ENCODE measurements around the gene LIPE.
A peak's percentile ranks its signal among the peaks of the same experiment; 100 is the strongest.

LIPE gene

GRCh38 chr19:42442833-42443232 lies 15.6 kb upstream of the LIPE start, which contains the start of gene CXCL17:
CXCL17 (minus strand) TSS chr19:42442946; CDS start chr19:42442832, 114 bp downstream.
- FAIRE-seq, result no peak

GRCh38 chr19:42441049-42441445 lies 13.9 kb upstream of the LIPE start:
- no peak for FAIRE-seq

- FAIRE-seq, result no peak
These were observed 13.3 kb upstream of the LIPE start for GRCh38 chr19:42440357-42441048.

- no peak for FAIRE-seq
These were observed 8.8 kb upstream of the LIPE start for GRCh38 chr19:42436006-42436405.

- no peak for FAIRE-seq
These were observed 8.1 kb upstream of the LIPE start for GRCh38 chr19:42435316-42435715.

GRCh38 chr19:42433503-42434260 lies 6.5 kb upstream of the LIPE start:
- FAIRE-seq, result peak; percentile 5

GRCh38 chr19:42431486-42431885 lies 4.3 kb upstream of the LIPE start:
- no peak for FAIRE-seq

- FAIRE-seq, result no peak
These were observed 1.5 kb upstream of the LIPE start for GRCh38 chr19:42428676-42429075.

GRCh38 chr19:42426643-42427042 lies 545 bp downstream of the LIPE start:
- FAIRE-seq, result no peak

- FAIRE-seq, result no peak
These were observed 2.5 kb downstream of the LIPE start for GRCh38 chr19:42424712-42425131.

GRCh38 chr19:42424345-42424707 lies 2.9 kb downstream of the LIPE start:
- FAIRE-seq, result no peak

GRCh38 chr19:42423462-42424344 lies 3.5 kb downstream of the LIPE start:
- no peak for FAIRE-seq

GRCh38 chr19:42422901-42423461 lies 4.2 kb downstream of the LIPE start:
- no peak for FAIRE-seq

GRCh38 chr19:42422092-42422900 lies 4.9 kb downstream of the LIPE start:
- FAIRE-seq, result no peak

- FAIRE-seq, result no peak
These were observed 5.6 kb downstream of the LIPE start for GRCh38 chr19:42421591-42422031.

GRCh38 chr19:42421101-42421500 lies 6.1 kb downstream of the LIPE start:
- no peak for FAIRE-seq

GRCh38 chr19:42420055-42420544 lies 7.1 kb downstream of the LIPE start:
- no peak for FAIRE-seq

GRCh38 chr19:42419309-42419708 lies 7.9 kb downstream of the LIPE start:
- FAIRE-seq, result no peak

GRCh38 chr19:42412661-42413076 lies 14.5 kb downstream of the LIPE start:
- FAIRE-seq, result no peak

- no peak for FAIRE-seq
These were observed 15.0 kb downstream of the LIPE start for GRCh38 chr19:42412227-42412626.

- no peak for FAIRE-seq
These were observed 15.5 kb downstream of the LIPE start for GRCh38 chr19:42411581-42412178.

Measured in islet of Langerhans (tissue), 1 donor.